Fibroblast of villous mesenchyme (primary cell): ENCODE measurements around the gene ASPG. TPM values are rescaled to one million over a fixed set of nuclear protein-coding genes. Genes with fewer than 3 reads are reported as not detected.

Experiments
- DNase-seq: peaks from one replicate; pipeline ENCODE4 v3.0.0-alpha.2; 2010; ENCODE audit warnings: low read depth
- H3K4me3 ChIP-seq: 2 replicates; pipeline ENCODE4 v1.5.1; 2011; ENCODE audit warnings: low read depth, mild to moderate bottlenecking, low read length
- total RNA-seq: library from RNA; depleted of rRNA; stranded (reverse); fragments of >200 nt; gene quantifications from 2 replicates; pipeline ENCODE4 v1.2.3, GENCODE V29; 2012
- TF ChIP-seq, protein P1 (sequence below): IDR thresholded peaks from 2 replicates; pipeline ENCODE4 v1.5.1; 2012; ENCODE audit warnings: low read depth, mild to moderate bottlenecking, low read length; ENCODE audit not compliant: insufficient read depth

Gene ASPG
- total RNA-seq, 1 donor, result not detected

DNA sequence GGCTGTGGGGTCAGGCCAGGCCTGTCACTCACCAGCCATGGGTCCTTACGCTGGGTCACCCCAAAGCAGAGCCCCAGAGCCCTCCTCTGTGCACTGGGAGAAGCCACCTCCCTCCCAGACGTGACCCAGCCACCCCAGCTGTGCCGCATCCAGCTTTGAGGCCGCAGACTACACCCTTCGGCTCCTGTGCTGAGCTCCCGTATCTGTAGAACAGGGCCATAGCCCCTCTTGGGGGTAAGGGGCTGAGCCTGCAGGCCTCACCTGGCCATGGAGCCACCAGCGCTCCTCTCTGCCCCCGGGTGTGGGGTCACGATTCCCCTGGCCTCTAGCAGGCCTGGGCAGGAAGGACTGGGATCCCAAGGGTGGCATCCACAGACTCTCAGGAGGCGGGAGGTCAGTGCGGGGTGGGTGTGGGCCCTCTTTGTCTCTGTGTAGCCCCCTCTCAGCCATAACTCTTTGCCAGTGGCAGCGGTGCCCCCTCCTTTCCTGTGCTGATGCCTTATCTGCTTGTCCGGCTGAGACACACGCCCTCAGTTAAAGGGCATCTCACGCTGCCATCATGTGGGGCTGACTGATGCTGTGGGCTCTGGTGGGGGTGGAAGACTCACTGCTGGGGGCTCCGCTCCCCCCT lies 16.3 kb downstream of the ASPG start:
- TF ChIP-seq, protein P1, sequence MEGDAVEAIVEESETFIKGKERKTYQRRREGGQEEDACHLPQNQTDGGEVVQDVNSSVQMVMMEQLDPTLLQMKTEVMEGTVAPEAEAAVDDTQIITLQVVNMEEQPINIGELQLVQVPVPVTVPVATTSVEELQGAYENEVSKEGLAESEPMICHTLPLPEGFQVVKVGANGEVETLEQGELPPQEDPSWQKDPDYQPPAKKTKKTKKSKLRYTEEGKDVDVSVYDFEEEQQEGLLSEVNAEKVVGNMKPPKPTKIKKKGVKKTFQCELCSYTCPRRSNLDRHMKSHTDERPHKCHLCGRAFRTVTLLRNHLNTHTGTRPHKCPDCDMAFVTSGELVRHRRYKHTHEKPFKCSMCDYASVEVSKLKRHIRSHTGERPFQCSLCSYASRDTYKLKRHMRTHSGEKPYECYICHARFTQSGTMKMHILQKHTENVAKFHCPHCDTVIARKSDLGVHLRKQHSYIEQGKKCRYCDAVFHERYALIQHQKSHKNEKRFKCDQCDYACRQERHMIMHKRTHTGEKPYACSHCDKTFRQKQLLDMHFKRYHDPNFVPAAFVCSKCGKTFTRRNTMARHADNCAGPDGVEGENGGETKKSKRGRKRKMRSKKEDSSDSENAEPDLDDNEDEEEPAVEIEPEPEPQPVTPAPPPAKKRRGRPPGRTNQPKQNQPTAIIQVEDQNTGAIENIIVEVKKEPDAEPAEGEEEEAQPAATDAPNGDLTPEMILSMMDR, result no peak
- no peak for DNase-seq
- H3K4me3 ChIP-seq, result no peak overlapping the region

DNA sequence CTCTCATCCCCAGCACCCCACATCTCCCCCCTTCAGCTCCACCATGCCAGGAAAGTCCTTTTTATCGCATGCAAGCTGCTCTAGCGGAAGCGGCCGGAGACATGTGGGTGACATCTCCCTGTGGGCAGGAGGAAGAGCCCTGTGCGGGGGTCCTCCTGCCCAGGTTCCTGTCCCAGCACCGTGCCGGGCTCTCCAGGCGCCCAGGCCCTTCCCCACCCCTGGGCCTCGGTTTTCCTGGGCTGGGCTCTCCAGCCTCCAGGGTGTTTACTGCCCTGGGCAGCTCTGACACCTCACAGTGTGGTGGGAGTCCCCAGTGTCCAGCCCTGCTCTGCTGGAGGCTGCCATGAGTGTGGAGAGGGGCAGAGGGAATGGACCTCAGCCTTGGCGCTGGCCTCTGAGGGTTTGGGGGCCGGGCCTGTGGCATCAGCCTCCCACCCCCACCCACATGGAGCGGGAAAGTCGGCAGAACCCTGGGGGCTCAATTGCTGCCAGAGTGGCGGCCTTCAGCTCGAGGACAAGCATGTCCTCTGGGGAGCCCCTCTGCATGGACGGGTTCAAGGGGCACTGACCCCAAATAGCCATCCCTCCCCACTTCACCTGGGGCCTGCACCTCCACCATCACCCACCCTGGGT lies 16.9 kb downstream of the ASPG start:
- H3K4me3 ChIP-seq, result no peak overlapping the region
- DNase-seq, result no peak
- TF ChIP-seq, protein P1, result no peak

DNA sequence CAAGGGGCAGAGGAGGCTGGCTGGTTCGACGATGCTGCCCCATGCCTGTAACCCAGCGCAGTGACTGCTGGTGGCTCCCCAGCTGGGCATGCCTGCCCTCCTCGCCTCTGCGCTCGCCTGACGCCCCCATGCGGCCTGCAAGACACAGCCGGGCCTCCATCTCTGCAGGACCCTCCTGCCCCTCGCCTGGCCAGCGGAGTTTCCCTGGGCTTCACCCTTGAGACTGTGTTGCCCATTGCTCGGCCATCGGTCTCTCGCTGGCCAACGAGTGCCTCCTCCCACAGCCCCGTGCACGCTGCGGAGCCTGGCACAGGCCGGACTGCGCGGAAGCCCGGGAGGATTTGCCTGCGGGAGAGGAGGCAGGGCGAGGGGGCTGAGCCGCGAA lies 17.6 kb downstream of the ASPG start:
- no peak for DNase-seq
- TF ChIP-seq, protein P1, result no peak
- no peak overlapping the region for H3K4me3 ChIP-seq

DNA sequence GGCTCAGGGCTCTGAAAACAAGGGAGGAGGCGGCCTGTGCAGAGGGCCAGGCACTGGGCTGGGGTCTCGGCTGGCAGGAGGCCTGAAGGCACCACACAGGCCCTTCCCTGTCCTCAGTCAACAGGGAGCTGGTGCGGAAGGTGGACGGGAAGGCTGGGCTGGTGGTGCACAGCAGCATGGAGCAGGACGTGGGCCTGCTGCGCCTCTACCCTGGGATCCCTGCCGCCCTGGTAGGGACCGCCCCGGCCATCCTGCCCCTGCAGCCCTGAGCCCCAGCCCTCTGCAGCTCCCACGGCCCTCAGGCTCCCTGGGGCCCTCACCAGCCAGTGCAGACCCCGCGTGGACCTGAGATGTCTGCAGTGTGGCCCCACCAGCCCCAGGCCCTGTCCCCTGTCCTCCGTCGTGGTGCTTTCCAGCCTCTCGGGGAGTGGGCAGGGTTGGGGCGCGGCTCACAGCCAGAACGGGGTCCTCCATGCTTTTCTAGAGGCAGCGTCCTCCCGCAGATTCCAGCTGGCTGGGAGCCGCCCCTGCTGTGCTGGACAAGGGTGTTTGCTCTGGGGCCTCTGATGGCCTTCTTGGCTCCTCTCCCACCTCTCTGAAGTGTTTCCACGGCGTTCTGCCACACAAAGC lies 18.1 kb downstream of the ASPG start:
- no peak overlapping the region for H3K4me3 ChIP-seq
- TF ChIP-seq, protein P1, result no peak
- no peak for DNase-seq

DNA sequence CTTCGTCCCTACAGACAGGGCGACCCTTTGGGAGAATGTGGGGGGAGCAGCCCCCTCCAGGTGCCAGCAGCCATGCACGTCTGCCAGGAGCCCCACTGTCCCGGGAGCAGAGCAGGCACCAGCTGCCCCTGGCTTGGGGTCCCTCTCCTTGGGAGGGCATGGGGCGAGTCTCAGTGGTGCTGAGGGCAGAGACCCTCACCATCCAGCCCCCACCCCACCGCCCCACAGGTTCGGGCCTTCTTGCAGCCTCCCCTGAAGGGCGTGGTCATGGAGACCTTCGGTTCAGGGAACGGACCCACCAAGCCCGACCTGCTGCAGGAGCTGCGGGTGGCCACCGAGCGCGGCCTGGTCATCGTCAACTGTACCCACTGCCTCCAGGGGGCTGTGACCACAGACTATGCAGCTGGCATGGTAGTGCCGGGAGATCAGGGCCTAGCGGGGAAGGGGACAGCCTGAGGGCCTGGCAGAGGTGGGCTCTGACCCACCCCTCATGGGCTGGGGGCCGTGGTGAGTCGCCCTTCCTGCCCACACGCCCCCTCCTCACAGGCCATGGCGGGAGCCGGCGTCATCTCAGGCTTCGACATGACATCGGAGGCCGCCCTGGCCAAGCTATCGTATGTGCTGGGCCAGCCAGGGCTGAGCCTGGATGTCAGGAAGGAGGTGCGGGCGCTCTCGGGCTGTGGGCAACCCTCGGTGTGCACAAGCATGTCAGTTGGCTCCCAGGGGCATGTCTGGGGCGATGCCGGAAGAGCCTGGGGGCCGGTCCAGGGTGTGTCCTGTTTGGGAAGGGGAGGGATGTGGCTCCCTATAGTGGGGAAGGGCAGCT lies 18.8 kb downstream of the ASPG start:
- no peak overlapping the region for H3K4me3 ChIP-seq
- TF ChIP-seq, protein P1, result no peak
- no peak for DNase-seq

DNA sequence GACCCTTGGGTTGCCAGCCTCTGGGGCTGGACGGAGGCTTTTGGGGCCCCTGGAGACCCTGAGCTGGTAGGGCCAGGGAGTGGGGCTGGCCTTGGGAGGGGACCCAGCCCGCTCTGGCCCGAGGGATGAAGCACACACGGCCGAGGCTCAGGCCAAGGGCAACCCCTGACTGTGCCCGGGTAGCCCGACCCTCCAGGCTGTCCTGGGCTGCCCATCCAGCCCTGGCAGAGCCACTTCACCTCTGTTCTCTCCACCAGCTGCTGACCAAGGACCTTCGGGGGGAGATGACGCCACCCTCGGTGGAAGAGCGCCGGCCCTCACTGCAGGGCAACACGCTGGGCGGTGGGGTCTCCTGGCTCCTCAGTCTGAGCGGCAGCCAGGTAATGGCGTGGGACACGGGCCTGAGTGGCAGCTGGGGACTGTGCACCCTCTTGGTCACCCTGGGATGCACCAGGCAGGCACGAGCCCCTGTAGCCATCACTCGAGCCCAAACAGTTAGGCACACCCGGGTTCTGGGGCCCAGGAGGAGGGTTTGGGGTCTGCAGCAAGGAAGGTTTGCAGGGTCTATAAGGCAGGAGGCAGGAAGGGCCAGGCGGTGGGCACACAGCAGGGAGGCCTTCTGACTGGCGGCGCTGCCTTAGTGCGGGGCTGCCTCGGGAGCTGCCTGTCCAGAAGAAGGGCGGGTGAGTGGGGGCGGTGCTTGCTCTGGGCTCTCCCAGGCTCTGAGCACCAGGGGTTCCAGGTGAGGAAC lies 19.7 kb downstream of the ASPG start:
- no peak overlapping the region for H3K4me3 ChIP-seq
- DNase-seq, result no peak
- TF ChIP-seq, protein P1, result no peak
